DND-41 (cell line): ENCODE measurements around the gene RAB18.

Experiments used
- ATAC-seq: fragments of 200-7000 bp; cut with Tn5 transposase; 3 replicates; pipeline ENCODE4 v1.9.1; 2021; ENCODE audit warnings: low read depth; ENCODE audit not compliant: insufficient read depth
- DNase-seq: peaks from one replicate; pipeline ENCODE4 v3.0.0-alpha.2; 2020
- H2AFZ ChIP-seq: 2 replicates; pipeline ENCODE4 v1.6.0; 2012; ENCODE audit warnings: low read depth, low read length
- H3K27ac ChIP-seq: 2 replicates; pipeline ENCODE4 v1.5.1; 2012; ENCODE audit warnings: low read length, inconsistent platforms
- H3K27me3 ChIP-seq: fragments of 200-600 bp; sonication (generic); 2 replicates; pipeline ENCODE4 v1.6.0; 2012; ENCODE audit warnings: low read length, mild to moderate bottlenecking, inconsistent platforms; ENCODE audit not compliant: insufficient read depth, poor library complexity
- H3K36me3 ChIP-seq: 2 replicates; pipeline ENCODE4 v1.5.1; 2012; ENCODE audit warnings: low read length, inconsistent platforms; ENCODE audit not compliant: insufficient read depth
- H3K4me1 ChIP-seq: 2 replicates; pipeline ENCODE4 v1.5.1; 2012; ENCODE audit warnings: mild to moderate bottlenecking, low read length; ENCODE audit not compliant: insufficient read depth
- H3K4me2 ChIP-seq: 2 replicates; pipeline ENCODE4 v1.6.0; 2012; ENCODE audit warnings: mild to moderate bottlenecking, moderate library complexity, low read length, inconsistent platforms; ENCODE audit not compliant: insufficient read depth
- H3K4me3 ChIP-seq, 2 experiments: fragments of 200-600 bp in 1 of 2; shearing (Covaris generic) in 1 of 2; 2 replicates each; pipeline ENCODE4 v1.5.1; 2012 to 2016; ENCODE audit warnings: inconsistent platforms in 2 of 2, low read length in 2 of 2, mild to moderate bottlenecking in 2 of 2, low read depth in 1 of 2, moderate library complexity in 1 of 2
- H3K79me2 ChIP-seq: 2 replicates; pipeline ENCODE4 v1.6.0; 2012; ENCODE audit warnings: low read length, inconsistent platforms; ENCODE audit not compliant: insufficient read depth
- H3K9ac ChIP-seq: 2 replicates; pipeline ENCODE4 v1.6.0; 2012; ENCODE audit warnings: low read depth, mild to moderate bottlenecking, inconsistent platforms, low read length, moderate library complexity
- H3K9me3 ChIP-seq: 2 replicates; pipeline ENCODE4 v1.5.1; 2012; ENCODE audit warnings: low read length, moderate library complexity, mild to moderate bottlenecking, inconsistent platforms; ENCODE audit not compliant: insufficient read depth, severe bottlenecking
- H4K20me1 ChIP-seq: 2 replicates; pipeline ENCODE4 v1.6.0; 2012; ENCODE audit warnings: low read length; ENCODE audit not compliant: insufficient read depth
- CTCF ChIP-seq: IDR thresholded peaks from 2 replicates; pipeline ENCODE4 v1.5.1; 2012; ENCODE audit warnings: borderline replicate concordance, low read length, moderate library complexity, mild to moderate bottlenecking; ENCODE audit not compliant: poor library complexity, severe bottlenecking; ENCODE audit errors: extremely low read depth
- EZH2 ChIP-seq: IDR thresholded peaks from 3 replicates; pipeline ENCODE4 v1.6.1; 2012; ENCODE audit warnings: borderline replicate concordance, low read depth, mild to moderate bottlenecking, moderate library complexity, low read length, inconsistent platforms; ENCODE audit not compliant: severe bottlenecking

Gene RAB18

GRCh38 chr10:27485368-27485767 lies 18.7 kb upstream of the RAB18 start:
- no peaks in the 10 kb centered on the region for H3K27me3 ChIP-seq
- H3K79me2 ChIP-seq: no peaks in the 10 kb centered on the region
- H2AFZ ChIP-seq: no peak overlapping the region
- no peak overlapping the region for H3K9ac ChIP-seq
- H3K4me3 ChIP-seq: no peak overlapping the region
- no peaks in the 10 kb centered on the region for H3K4me1 ChIP-seq
- H3K9me3 ChIP-seq: no peaks in the 10 kb centered on the region
- no peak overlapping the region for H3K27ac ChIP-seq
- DNase-seq (no peak), ATAC-seq (no peak)
- H3K4me2 ChIP-seq: no peak overlapping the region
- no peak for TF ChIP-seq EZH2
- no peaks in the 10 kb centered on the region for H4K20me1 ChIP-seq
- no peaks in the 10 kb centered on the region for H3K36me3 ChIP-seq

GRCh38 chr10:27485986-27486385 lies 18.1 kb upstream of the RAB18 start:
- H2AFZ ChIP-seq: no peak overlapping the region
- ATAC-seq: no peak
- no peaks in the 10 kb centered on the region for H3K36me3 ChIP-seq
- no peaks in the 10 kb centered on the region for H3K4me1 ChIP-seq
- H3K9me3 ChIP-seq: peaks cover 4% of the 10 kb centered on the region
- H3K9ac ChIP-seq: no peak overlapping the region
- no peaks in the 10 kb centered on the region for H3K79me2 ChIP-seq
- DNase-seq: no peak
- TF ChIP-seq CTCF: no peak
- no peak for TF ChIP-seq EZH2
- no peak overlapping the region for H3K4me2 ChIP-seq
- no peak overlapping the region for H3K27ac ChIP-seq
- H3K4me3 ChIP-seq: no peak overlapping the region
- no peaks in the 10 kb centered on the region for H4K20me1 ChIP-seq
- no peaks in the 10 kb centered on the region for H3K27me3 ChIP-seq

- Histone ChIP-seq H3K27me3 (peaks cover 3% of the 10 kb centered on the region), H4K20me1 (no peaks in the 10 kb centered on the region), H3K9ac (no peak overlapping the region), H3K9me3 (peaks cover 7% of the 10 kb centered on the region), H3K36me3 (no peaks in the 10 kb centered on the region), H3K4me2 (no peak overlapping the region), H3K79me2 (no peaks in the 10 kb centered on the region), H2AFZ (no peak overlapping the region), H3K4me1 (no peaks in the 10 kb centered on the region), H3K27ac (no peak overlapping the region), H3K4me3 (no peak overlapping the region)
- TF ChIP-seq CTCF: no peak
- TF ChIP-seq EZH2: no peak
- ATAC-seq (no peak), DNase-seq (no peak)
These were observed 13.3 kb upstream of the RAB18 start for GRCh38 chr10:27490807-27491206.

- Histone ChIP-seq H3K27ac (no peak overlapping the region), H4K20me1 (no peaks in the 10 kb centered on the region), H3K79me2 (no peaks in the 10 kb centered on the region), H3K9ac (no peak overlapping the region), H3K4me3 (no peak overlapping the region), H2AFZ (no peak overlapping the region), H3K4me1 (no peaks in the 10 kb centered on the region), H3K27me3 (peaks cover 6% of the 10 kb centered on the region), H3K36me3 (no peaks in the 10 kb centered on the region), H3K9me3 (peaks cover 7% of the 10 kb centered on the region), H3K4me2 (no peak overlapping the region)
- no peak for TF ChIP-seq CTCF
- TF ChIP-seq EZH2: no peak
- ATAC-seq (no peak), DNase-seq (no peak)
These were observed 9.8 kb upstream of the RAB18 start for GRCh38 chr10:27494116-27494805.
